GM20000 (cell line): ENCODE results near the gene FOXP1.

ENCODE experiments used
- DNase-seq: peaks from one replicate; pipeline ENCODE4 v3.0.0; 2012; ENCODE audit warnings: low spot score
- TF ChIP-seq, protein P1 (sequence below): IDR thresholded peaks from 2 replicates; pipeline ENCODE4 v1.5.1; 2012; ENCODE audit warnings: mild to moderate bottlenecking, control low read depth; ENCODE audit errors: extremely low read depth, missing control alignments

Gene FOXP1

DNA sequence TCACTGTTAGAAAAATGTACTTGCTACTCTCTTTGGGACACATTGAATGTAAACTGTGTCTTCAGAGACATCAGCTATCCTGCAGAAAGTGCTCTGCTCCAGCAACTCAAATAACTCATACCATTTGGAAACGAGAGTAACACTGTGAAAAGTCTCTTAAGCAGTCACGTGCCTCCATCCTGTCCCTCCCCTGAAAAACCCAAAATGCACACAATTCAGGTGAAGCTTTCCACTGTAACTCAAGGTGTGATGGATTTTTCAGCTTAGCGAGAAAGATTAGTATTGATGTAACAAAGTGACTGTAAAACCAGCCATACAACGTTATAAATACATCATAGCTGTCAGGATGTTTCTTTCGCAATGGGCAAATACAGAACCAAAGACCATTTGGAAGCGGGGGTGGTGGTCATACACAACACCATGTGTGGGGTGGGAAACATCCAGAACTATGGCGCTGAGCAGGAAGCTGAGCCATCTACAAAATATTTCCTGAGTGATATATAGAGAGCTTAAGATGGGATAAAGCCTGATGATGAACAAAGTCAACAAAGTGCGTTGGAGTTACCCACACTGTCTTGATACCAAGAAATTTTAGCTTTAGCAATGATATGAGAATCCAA is 332.3 kb downstream of the FOXP1 start:
- TF ChIP-seq, protein P1, sequence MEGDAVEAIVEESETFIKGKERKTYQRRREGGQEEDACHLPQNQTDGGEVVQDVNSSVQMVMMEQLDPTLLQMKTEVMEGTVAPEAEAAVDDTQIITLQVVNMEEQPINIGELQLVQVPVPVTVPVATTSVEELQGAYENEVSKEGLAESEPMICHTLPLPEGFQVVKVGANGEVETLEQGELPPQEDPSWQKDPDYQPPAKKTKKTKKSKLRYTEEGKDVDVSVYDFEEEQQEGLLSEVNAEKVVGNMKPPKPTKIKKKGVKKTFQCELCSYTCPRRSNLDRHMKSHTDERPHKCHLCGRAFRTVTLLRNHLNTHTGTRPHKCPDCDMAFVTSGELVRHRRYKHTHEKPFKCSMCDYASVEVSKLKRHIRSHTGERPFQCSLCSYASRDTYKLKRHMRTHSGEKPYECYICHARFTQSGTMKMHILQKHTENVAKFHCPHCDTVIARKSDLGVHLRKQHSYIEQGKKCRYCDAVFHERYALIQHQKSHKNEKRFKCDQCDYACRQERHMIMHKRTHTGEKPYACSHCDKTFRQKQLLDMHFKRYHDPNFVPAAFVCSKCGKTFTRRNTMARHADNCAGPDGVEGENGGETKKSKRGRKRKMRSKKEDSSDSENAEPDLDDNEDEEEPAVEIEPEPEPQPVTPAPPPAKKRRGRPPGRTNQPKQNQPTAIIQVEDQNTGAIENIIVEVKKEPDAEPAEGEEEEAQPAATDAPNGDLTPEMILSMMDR, result no peak
- no peak for DNase-seq

DNA sequence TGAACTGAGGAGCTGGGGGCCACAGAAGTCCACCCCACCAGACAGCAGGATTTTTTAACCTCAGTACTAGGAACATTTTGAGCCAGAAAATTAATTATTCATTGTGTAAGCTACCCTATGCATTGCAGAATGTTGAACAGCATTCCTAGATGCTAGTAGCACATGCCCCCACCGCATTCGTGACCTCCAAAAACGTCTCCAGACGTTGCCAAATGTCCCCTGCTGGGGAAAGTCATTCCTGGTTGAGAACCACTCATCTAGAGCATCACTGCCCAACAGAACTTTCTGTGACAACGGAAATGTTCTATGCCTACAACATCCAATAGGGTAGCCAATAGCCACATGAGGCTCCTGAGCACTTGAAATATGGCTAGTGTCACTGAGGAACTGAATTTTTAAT is 333.5 kb downstream of the FOXP1 start:
- DNase-seq, result no peak
- TF ChIP-seq, protein P1, result no peak

DNA sequence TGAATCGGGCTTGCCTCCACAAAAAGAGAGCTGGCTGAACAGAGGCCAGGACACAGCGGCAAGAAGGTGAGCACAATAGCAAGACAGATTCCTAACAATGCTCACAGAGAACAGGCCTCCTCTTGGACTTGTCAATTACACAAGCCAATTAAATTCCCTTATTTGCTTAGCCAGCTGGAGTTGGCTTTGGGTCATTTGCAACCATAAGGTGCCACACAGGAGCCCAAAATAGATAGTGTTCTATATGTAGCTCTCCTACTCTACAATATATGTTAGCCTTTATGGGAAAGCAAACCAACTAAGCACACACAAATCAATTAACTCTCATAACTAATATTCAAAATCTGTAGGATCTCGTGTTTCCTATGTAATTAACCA is 335.6 kb downstream of the FOXP1 start:
- TF ChIP-seq, protein P1, result no peak
- DNase-seq, result no peak

DNA sequence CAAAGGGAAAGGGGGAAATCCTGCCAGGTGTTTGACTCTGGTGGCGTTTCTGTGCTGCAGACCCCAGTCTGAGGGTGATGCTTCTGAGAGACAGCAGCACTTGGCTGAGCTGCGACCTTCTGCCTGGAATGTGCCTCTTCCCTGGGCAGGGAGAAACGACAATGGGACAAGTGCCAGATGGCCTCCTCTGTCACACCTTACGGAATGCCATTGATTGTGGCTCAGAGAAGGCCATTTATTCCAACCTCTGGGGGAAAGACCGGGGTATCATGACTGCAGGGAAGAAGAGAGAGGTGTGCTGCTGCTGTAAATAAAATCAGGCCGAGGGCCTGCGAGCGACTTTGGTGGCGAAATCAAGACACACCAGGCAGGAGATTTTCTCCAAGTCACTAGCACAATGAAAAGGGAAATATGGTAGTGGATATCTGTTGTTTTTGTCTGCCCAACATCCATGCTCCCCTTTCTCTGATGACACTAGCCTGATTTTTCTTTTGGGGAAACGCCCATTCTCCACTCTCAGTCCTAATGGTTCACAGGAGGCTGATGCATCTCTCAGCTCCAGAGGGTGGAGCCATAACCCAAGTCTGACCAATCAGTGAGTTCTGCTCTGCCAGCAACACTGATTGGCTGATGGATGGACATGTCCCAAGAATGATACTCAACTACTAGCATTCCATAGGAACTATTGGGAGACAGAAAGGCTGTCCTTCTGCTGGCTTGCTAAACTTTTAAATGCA is 336.1 kb downstream of the FOXP1 start:
- no peak for DNase-seq
- TF ChIP-seq, protein P1, result no peak

DNA sequence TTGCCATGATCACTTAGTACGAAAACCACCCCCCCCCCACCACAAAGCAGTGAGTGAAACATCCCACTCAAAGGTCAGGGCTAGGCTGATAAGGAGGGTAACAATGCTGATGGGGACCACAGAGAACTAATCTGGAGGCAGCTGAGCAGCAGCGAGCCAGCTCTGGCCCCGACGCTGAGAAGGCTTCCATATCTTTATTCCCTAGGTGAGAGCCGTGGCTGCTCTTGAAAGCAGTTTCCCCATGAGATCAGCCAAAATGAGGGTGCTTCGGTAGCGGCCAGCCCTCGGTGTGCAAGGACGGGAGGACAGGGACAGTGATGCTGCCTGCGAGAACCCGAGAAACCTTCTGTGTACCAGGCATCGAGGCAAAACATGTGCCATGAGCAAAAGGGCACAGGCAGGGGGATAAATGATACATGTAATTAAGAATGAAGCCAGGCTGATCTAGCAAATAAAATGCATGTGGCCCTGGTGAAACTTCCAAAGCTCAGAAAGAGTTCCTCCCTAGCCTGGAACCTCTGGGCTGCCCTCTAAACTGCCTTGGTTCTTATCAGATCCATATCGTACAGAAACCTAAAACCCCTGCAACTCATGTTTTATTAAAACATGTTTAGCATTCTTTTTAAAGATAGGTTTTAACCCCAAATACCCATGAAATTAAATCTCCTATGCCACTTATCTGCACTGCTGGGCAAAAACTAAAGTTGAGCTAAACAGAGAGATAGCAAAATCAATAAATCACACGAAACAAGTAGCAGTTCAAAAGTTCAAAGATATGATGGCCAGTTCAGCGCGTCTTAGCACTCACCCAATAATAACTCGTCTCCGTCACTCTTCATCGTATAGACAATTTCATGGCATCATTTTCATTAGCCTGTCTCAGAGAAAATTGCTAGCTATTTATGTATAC is 337.3 kb downstream of the FOXP1 start:
- TF ChIP-seq, protein P1, result no peak
- DNase-seq, result no peak

DNA sequence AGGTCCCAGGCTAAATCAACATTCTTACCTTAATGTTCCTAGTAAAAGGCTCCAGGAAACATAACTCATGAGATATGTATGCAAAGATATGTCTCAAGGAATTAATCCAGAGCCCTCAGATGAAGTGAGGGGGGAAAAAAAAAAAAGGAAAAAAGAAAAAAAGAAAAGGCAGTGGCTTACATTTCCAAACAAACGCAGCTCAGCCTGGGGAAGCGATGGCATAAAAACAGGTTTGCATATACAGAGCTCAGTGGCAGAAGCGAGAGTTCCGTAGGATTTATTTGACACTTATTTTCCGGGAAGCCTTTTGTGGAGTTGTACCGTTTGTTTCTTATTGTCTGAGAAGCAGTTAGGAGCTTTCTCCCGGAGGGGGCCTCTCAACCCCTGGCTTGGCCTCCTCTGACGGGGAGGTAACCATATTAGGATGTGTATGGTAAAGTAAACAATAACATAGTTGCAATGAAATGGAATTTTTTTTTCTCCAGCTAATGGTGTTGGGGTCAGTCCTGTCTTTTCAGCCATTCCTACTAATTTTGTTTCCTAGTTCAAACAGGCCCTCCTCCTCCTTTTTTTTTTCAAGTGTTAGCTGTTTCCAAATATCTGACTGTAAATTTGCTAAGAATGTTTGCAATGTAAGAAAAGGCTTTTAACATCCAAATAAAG is 338.6 kb downstream of the FOXP1 start:
- TF ChIP-seq, protein P1, result no peak
- no peak for DNase-seq
